AG04449 (cell line): ENCODE results near the gene EML6.
"Not testable (repeated sequence)": the region's sequence is repeated elsewhere in the genome, so short reads cannot be mapped to it uniquely, and the experiment has no call there.

Experiments
- CTCF ChIA-PET: fragments of 350-600 bp; formaldehyde crosslinking; extraction: SDS; loops from one replicate; lab custom pipeline; 2021; ENCODE audit warnings: antibody characterized with exemption; lab: Yijun Ruan, JAX
- POLR2A ChIA-PET: fragments of 400-600, 350-600 bp; formaldehyde crosslinking; extraction: SDS; loops from one replicate; lab custom pipeline; 2020; ENCODE audit warnings: antibody characterized with exemption, inconsistent platforms; lab: Yijun Ruan, JAX
- DNase-seq: peaks from one replicate; pipeline ENCODE4 v3.0.0-alpha.2; 2010; ENCODE audit warnings: low read depth, low spot score
- H3K4me3 ChIP-seq: 2 replicates; pipeline ENCODE4 v1.5.1; 2011; ENCODE audit warnings: low read depth, mild to moderate bottlenecking, control low read depth, low read length
- TF ChIP-seq, protein P1 (sequence below): IDR thresholded peaks from one replicate; pipeline ENCODE4 v1.5.1; 2011; ENCODE audit warnings: mild to moderate bottlenecking, moderate library complexity, low read length, control low read depth, inconsistent platforms; ENCODE audit not compliant: insufficient read depth; ENCODE audit errors: missing control alignments

Gene EML6

DNA sequence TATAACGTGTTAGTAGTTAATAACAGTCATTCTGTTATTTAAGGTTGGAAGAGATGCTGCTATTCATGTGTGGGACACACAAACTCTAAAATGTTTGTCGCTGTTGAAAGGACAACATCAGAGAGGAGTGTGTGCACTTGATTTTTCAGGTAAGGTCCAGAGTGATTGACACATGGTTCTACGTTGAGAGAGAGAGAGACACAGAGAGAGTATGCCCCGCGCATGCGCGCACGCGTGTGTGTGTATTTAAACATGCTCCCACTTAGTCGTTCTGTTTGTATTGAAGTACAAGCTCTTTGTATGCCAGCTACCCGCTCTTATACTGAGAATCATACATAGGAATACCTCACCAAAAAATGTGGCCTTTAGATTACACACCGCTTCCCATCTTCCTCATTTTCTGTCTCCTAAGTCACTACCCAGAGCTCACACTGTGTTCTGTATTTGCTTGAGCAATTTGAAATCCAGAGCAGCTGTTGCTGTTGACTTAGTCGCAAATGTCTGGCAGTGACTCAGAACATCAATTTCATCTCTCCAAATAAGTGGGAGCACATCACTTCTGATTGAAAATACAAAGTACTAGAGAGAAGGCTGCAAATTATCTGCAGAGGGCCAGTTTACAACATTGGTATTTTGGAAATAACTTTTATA lies 148.1 kb downstream of the EML6 start:
- CTCF ChIA-PET = interaction anchor here (1.0 kb wide), 1 partner anchor 32 kb away, joined by 3 read pairs; no protein-coding TSS in a partner anchor
- POLR2A ChIA-PET = no interaction called here
- no peak for DNase-seq
- H3K4me3 ChIP-seq = no peak overlapping the region
- TF ChIP-seq, protein P1, sequence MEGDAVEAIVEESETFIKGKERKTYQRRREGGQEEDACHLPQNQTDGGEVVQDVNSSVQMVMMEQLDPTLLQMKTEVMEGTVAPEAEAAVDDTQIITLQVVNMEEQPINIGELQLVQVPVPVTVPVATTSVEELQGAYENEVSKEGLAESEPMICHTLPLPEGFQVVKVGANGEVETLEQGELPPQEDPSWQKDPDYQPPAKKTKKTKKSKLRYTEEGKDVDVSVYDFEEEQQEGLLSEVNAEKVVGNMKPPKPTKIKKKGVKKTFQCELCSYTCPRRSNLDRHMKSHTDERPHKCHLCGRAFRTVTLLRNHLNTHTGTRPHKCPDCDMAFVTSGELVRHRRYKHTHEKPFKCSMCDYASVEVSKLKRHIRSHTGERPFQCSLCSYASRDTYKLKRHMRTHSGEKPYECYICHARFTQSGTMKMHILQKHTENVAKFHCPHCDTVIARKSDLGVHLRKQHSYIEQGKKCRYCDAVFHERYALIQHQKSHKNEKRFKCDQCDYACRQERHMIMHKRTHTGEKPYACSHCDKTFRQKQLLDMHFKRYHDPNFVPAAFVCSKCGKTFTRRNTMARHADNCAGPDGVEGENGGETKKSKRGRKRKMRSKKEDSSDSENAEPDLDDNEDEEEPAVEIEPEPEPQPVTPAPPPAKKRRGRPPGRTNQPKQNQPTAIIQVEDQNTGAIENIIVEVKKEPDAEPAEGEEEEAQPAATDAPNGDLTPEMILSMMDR = no peak

DNA sequence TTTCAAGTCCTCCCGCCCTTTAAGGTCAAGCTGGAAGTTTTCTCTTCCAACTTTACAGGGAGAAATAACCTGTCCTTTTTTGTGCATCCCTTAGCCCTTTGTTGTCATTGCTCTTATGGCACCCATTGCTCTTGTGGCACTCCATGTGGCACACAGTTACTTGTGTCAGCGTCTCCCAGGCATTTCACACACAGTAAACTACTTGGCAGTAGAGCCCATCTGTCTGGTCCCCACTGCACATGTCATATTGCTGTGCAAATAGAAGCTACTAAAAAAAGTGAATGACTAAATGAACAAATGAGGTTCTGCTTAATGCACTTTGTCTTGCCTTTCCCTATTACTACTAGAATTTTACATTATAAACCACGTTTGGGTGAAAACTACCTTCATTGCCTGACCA lies 149.3 kb downstream of the EML6 start:
- ChIA-PET POLR2A (no interaction called here), CTCF (interaction anchor here (2.1 to 2.8 kb wide), 2 partner anchors 26 to 34 kb away, joined by 9 read pairs; no protein-coding TSS in a partner anchor)
- DNase-seq = no peak
- H3K4me3 ChIP-seq = no peak overlapping the region
- TF ChIP-seq, protein P1 = no peak

DNA sequence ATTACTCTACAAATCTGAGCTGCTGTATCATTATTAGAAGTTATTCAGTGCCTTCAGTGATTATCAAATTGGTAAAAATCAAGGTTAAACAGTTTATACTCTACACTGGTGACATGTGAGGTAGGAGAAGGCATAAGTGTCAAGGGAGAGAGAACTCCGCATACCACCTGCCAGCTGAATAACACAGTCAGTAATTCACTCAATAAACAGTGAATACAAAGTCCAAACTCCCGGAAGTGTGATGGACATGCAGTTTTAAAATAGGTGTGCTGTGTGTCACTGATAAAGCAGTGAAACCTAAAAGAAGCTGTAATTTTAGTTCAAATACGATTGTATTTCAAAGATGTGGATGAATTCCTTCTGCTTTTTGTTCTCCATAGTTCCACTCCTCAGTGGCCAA lies 149.8 kb downstream of the EML6 start:
- H3K4me3 ChIP-seq, DNase-seq, POLR2A ChIA-PET: not testable (repeated sequence)
- CTCF ChIA-PET = interaction anchor here (2.1 to 2.8 kb wide), 2 partner anchors 26 to 34 kb away, joined by 9 read pairs; no protein-coding TSS in a partner anchor

DNA sequence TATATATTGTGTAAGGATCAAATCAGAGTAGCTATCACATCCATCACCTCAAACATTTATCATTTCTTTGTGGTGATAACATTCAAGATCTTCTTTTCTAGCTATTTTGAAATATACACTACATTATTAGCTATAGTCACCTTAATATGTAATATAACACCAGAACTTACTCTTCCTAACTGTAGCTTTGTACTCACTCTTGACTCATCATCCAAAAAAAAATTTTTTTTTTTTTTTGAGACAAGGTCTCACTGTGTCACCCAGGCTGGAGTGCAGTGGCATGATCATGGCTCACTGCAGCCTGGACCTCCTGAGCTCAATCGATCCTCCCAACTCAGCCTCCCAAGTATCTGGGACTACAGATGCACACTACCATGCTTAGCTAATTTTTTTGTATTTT lies 153.3 kb downstream of the EML6 start:
- CTCF ChIA-PET = interaction anchor here (1.3 to 2.0 kb wide), 5 partner anchors 12 to 292 kb away, joined by 4 to 6 read pairs (median 5); no protein-coding TSS in a partner anchor
- no peak overlapping the region for H3K4me3 ChIP-seq
- TF ChIP-seq, protein P1 = no peak
- POLR2A ChIA-PET = no interaction called here
- no peak for DNase-seq

DNA sequence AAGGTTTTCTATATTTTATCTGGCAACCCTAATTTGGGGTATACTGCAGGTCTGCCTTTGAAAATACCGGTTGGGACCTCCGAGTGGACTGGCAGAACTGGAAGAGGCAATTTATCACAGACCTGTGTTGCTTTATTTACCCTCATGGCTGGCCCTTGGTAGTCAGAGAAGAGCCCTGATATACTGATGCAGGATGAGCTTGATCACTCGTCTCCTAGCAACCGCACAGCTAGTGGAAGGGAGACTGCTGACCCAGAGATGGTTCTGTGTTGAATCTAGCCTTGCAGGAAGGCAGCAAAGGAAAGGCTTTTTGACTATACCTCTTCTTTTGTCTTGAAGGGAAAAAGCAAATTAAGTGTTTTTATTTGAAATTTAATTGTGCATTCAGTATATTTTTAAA lies 154.7 kb downstream of the EML6 start:
- POLR2A ChIA-PET = no interaction called here
- CTCF ChIA-PET = interaction anchor here (0.9 to 1.2 kb wide), 2 partner anchors 15 to 297 kb away, joined by 3 read pairs; no protein-coding TSS in a partner anchor

DNA sequence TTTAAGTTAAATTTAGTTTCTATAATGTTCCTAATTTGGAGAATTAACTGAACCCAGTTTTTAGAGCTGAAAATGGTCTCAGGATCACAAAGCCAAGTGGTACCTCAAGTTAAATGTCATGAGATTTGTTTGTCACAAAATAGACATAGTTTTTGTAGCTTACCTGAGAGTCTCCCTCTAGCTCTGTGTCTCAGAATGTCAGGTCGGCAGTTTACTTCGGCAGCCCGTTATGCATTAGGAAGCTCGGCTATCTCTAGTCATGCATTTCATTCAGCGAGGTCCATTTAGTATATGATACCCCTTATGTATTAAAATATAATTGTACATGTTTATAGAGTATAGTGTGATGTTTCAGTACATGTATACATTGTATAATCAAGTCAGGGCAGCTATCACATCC lies 155.6 kb downstream of the EML6 start:
- CTCF ChIA-PET = interaction anchor here (1.2 to 4.1 kb wide), 4 partner anchors 15 to 296 kb away, joined by 3 to 13 read pairs (median 7); no protein-coding TSS in a partner anchor
- POLR2A ChIA-PET = no interaction called here
- no peak for DNase-seq
- no peak overlapping the region for H3K4me3 ChIP-seq
- TF ChIP-seq, protein P1 = no peak

More for the DNA sequence above, 154.7 kb downstream of the EML6 start:
- no peak overlapping the region for H3K4me3 ChIP-seq
- TF ChIP-seq, protein P1 = no peak
- DNase-seq = no peak
